T-helper 2 cell treated with Interferon-gamma antibody and Interleukin-4, amounts not matched to agents 100 ng/mL and 5 ng/mL, for 36 hours (primary cell): ENCODE measurements around the gene TMEM140. TPM values are rescaled to one million over a fixed set of nuclear protein-coding genes. Genes with fewer than 3 reads are reported as not detected.
"Not testable (repeated sequence)": the region's sequence is repeated elsewhere in the genome, so short reads cannot be mapped to it uniquely, and the experiment has no call there.

Experiments used
- intact Hi-C: fragments of 100-400 bp; cut with micrococcal nuclease; formaldehyde crosslinking; loops from one replicate; pipeline ENCODE4 v1.15.1; 2023
- total RNA-seq: library from RNA; stranded (reverse); gene quantifications from 2 replicates; pipeline ENCODE4 v1.2.3, GENCODE V29; 2022

Gene TMEM140
- total RNA-seq, 1 donor from 2014 or later = 14.0 TPM

GRCh38 chr7:135171581-135172291, 23.9 kb downstream of the TMEM140 start:
- intact Hi-C loops = not testable (repeated sequence)

- intact Hi-C loops = not testable (repeated sequence)
Observed at GRCh38 chr7:135173916-135174315, 26.0 kb downstream of the TMEM140 start.

DNA sequence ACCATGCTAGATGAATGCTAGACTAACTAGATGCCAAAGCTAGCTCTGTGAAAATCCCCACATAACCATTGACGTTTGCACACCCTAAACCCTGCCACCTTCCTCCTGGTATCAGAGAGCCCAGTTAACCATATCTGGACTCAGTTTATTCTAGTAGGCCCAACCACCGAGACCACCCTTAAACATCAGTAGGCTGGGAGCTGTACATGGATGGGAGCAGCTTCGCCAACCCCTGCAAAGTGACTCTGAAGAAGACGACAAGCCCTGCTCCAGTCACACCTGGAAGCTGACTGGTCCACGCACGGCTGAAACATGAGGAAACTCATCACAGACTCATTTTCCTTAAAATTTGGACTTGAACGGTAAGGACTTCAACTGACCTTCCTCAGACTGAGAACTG, 27.1 kb downstream of the TMEM140 start:
- intact Hi-C loops = no loop called here

DNA sequence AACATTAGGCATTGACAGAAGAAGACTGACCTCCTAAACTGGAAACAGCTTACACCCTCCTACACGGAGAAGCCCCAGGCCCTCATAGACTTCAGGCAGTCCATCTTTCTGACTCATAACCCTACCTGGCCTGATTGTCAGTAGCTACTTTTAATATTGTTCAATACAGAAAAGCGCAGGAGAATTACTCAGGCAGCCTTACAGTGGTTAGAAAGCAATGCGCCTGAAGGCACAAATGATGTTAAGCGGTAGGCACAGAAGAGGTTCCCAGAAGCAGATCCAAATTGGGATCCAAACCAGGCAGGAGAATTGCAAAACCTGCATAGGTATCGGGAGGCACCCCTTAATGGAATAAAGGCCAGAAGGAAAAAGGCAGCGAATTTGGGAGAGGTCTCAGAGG, 28.1 kb downstream of the TMEM140 start:
- intact Hi-C loops = no loop called here

GRCh38 chr7:135177028-135177696, 29.3 kb downstream of the TMEM140 start:
- intact Hi-C loops = no loop called here

DNA sequence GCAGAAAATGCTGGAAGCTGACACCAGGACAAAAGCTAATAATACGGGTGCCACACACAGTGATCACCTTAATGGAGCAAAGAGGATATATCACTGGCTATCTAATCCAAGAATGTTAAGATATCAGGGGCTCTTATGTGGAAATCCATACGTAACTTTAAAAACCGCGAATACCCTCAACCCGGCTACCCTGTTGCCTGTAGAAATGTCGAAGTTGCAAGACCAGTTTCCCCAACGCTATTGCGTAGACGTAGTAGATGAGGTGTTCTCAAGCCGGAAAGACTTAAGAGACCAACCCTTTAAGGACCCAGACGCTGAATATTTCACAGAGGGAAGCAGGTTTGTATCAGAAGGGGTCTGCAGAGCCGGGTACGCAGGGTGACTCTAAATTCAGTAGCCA, 30.5 kb downstream of the TMEM140 start:
- intact Hi-C loops = no loop called here

DNA sequence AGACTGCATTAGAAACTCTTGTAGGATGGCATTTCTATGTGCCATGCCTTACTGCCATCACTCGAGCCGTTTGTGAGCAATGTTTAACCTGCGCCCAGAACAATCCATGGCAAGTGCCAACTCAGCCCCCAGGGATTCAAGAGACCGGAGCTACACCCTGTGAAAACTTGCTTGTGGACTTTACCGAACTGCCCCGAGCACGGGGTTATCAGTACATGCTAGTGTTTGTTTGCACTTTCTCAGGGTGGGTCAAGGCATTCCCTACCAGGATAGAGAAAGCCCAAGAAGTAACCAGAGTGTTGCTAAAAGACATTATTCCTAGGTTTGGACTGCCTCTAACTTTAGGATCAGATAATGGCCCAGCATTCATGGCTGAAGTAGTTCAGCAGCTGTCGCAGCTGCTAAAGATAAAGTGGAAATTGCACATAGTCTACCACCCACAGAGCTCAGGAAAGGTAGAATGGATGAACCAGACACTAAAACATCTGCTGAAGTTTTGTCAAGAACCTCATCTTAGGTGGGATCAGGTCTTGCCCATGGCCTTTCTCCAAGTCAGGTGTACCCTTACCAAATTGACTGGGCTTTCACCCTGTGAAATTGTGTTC, 31.6 kb downstream of the TMEM140 start:
- intact Hi-C loops = no loop called here

- intact Hi-C loops = no loop called here
Observed at GRCh38 chr7:135180122-135180521, 32.2 kb downstream of the TMEM140 start.

DNA sequence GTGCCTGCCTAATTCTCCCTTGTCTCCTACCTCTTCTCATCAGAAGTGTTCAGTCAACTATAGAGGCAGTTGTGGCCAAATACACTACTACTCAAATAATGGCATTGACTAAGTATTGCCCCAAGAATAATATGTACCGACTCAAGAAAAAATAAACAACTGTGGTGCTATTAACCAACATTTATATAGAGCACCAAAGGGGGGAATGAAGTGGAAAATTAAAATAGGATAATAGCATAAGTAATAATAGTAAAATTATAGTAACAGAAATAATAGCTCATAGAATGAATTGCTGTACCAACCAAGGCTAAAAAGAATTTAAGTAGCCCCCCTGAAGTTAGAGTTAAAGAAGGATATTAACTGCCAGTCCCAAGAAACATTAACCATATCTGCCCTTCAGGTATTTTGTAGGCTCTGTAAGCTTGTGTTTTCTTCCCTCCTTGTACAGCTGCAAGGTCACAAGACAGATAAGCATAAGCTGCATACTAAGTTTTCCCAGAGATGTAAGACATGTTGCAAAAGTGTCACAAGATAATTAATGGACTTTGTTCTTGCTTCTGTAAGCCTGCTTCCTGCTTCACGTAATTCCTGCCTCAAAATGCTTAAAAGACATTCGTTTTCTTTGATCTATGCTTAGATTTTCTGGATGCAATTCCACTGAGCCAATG, 33.5 kb downstream of the TMEM140 start:
- intact Hi-C loops = no loop called here

GRCh38 chr7:135181929-135182678, 34.2 kb downstream of the TMEM140 start:
- intact Hi-C loops = no loop called here

GRCh38 chr7:135183478-135183877, 35.6 kb downstream of the TMEM140 start:
- intact Hi-C loops = no loop called here

DNA sequence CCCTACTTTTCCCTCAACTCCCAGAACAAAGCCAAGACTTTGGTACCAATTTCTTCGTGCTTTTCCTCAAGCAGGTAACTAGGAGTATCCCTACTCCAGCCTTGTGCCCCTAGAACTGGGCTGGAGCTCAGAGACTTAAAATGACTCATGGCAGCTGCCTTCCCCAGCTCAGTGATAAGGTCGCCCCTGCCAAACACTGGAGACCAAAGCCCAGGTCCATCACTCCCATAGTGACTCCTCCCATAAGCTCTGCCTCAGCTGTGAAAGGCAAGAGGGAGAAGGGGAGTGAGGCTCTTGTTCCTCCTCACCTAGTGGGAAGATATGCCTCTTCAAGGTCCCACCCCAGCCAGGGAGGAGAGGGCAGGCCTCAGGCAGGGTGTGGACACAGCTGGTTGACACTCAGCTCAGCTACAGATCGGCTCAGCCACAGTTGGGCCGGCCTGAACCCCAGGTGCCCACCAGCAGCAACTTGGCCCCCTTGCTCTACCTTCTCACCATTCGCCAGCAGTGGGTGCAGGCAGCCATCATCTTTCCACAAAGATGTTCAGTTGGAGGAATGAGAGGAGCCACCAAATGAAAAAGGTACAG, 36.5 kb downstream of the TMEM140 start:
- intact Hi-C loops = no loop called here

- intact Hi-C loops = no loop called here
Observed at GRCh38 chr7:135185471-135186260, 37.8 kb downstream of the TMEM140 start.

GRCh38 chr7:135186261-135186540, 38.3 kb downstream of the TMEM140 start:
- intact Hi-C loops = no loop called here

DNA sequence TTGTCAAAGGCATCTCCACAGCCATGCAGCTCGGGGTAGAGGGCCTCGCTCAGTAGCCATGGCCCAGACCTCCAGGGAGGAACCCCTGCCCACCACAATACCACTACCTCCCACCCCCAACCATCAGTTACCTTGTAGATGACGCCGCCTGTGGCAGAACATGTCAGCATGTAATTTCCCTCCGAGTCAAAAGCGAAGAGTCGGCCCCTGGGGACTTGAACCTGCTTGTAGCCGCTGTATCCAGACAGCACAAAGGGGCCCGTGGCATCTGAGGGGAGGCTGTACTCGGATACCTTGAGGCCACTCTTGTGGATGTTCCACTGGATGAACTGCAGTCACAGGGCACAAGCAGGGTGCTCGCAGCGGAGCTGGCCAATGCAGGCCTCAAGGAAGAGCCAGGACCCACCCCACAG, 39.0 kb downstream of the TMEM140 start:
- intact Hi-C loops = no loop called here

- intact Hi-C loops = no loop called here
Observed at GRCh38 chr7:135188298-135188984, 40.6 kb downstream of the TMEM140 start.

GRCh38 chr7:135189221-135189662, 41.4 kb downstream of the TMEM140 start:
- intact Hi-C loops = no loop called here

- intact Hi-C loops = no loop called here
Observed at GRCh38 chr7:135189961-135190360, 42.1 kb downstream of the TMEM140 start.

DNA sequence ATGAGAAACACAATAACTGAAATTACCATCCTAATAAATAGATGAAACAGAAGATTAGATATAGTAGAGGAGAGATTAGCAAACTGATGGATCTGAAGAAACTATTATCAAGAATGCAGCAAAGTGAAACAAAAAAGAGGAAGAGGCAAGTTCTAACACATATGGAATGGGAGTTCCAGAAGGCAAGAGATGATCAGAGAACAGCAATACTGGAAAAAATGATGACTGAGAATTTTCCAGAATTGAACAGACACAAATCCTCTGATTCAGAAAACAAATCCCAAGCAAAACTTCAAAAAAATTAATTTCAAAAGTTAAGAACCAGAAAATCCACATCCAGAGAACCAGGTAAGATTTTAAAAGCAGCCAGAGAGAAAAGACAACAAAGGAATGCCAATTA, 42.8 kb downstream of the TMEM140 start:
- intact Hi-C loops = no loop called here
